BE2C (cell line): ENCODE results near the gene LMBR1L.

Experiments
- DNase-seq: peaks from one replicate; pipeline ENCODE4 v3.0.0-alpha.2; 2020
- H3K27me3 ChIP-seq: fragments of 250-450 bp; sonication (Bioruptor Pico); 2 replicates; pipeline ENCODE4 v1.5.1; 2020; ENCODE audit warnings: mild to moderate bottlenecking
- H3K36me3 ChIP-seq: fragments of 250-450 bp; sonication (Bioruptor Pico); 2 replicates; pipeline ENCODE4 v1.5.1; 2020; ENCODE audit warnings: mild to moderate bottlenecking
- H3K4me1 ChIP-seq: fragments of 250-450 bp; sonication (Bioruptor Pico); 2 replicates; pipeline ENCODE4 v1.5.1; 2020
- H3K4me3 ChIP-seq: 2 replicates; pipeline ENCODE4 v1.5.1; 2011; ENCODE audit warnings: low read depth, low read length
- H3K9me3 ChIP-seq: fragments of 250-450 bp; sonication (Bioruptor Pico); 2 replicates; pipeline ENCODE4 v1.5.1; 2020
- TF ChIP-seq, protein P1 (sequence below): IDR thresholded peaks from 2 replicates; pipeline ENCODE4 v1.5.1; 2012; ENCODE audit warnings: mild to moderate bottlenecking, low read depth, low read length

Gene LMBR1L

DNA sequence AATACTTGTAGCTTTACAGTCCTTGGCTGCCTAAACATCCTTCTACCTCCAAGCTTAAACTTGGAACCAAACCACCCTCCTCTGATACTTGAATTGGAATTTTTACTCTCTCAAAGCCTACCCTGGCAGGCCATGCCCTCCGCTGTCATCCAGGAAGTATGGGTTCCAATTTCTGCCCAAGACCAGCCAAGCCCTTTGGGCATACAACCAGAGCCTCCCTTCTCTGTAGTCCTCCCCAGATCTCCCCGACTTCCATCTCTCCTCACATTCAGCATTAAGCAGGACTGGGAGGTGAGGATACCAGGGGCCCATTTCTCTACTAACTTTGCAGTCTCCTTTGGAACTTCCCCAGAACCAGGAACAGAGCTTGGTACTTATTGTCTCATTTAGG, 15.7 kb downstream of the LMBR1L start:
- no peak overlapping the region for H3K4me3 ChIP-seq
- H3K9me3 ChIP-seq = no peaks in the 10 kb centered on the region
- H3K4me1 ChIP-seq = peaks cover 6% of the 10 kb centered on the region; the same call in 1 of the 2 replicates
- H3K36me3 ChIP-seq = peaks cover 5% of the 10 kb centered on the region; the same call in 1 of the 2 replicates
- DNase-seq = no peak
- peaks cover 54% of the 10 kb centered on the region for H3K27me3 ChIP-seq
- TF ChIP-seq, protein P1, sequence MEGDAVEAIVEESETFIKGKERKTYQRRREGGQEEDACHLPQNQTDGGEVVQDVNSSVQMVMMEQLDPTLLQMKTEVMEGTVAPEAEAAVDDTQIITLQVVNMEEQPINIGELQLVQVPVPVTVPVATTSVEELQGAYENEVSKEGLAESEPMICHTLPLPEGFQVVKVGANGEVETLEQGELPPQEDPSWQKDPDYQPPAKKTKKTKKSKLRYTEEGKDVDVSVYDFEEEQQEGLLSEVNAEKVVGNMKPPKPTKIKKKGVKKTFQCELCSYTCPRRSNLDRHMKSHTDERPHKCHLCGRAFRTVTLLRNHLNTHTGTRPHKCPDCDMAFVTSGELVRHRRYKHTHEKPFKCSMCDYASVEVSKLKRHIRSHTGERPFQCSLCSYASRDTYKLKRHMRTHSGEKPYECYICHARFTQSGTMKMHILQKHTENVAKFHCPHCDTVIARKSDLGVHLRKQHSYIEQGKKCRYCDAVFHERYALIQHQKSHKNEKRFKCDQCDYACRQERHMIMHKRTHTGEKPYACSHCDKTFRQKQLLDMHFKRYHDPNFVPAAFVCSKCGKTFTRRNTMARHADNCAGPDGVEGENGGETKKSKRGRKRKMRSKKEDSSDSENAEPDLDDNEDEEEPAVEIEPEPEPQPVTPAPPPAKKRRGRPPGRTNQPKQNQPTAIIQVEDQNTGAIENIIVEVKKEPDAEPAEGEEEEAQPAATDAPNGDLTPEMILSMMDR = no peak

DNA sequence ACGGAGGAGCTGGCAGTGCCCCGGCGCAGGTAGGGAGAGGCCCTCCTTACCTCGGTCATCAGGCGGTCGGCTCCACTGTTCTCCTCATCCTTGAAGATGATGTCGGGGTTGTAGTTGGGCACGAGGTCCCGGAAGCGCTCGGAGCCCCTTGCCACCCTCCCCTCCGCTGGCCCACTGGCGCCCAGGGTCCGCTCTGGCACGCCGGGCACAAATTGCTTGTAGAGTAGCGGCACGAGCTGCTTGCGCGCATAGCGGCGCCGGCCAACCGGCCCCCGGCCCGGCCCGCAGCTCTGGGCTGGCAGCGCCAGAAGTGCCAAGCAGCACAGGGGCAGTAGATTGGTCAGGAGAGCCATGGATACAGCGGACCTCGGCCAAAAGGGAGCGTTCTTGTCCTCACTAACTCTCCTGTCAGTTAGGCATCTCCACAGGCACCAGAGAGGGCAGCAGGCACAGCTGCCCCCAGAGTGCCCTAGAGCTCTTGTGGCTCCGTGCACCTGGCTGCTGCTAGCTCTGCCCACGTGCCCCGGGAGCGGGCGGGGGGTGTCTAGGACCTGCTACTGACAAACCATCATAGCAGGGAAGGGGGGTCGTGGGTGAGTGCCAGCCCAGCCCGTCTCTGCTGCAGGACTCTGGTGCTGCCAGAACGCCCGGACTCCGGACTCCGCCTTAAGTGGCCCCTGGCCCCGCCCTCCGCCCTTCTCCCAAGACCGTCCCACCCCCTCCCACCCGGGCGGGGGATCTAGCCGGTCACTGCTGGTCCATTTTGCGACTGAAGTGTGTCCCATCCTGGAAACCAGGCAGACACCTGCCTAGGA, 16.3 kb downstream of the LMBR1L start, which contains the start of gene DHH:
Gene DHH (minus strand): TSS at position 642 of the 815 bp plus-strand sequence. CDS start 289 bp downstream, at position 353.
- TF ChIP-seq, protein P1 = no peak
- Histone ChIP-seq H3K9me3 (no peaks in the 10 kb centered on the region), H3K4me3 (peak within 1 kb of the TSS; percentile 35), H3K36me3 (peaks cover 5% of the 10 kb centered on the region; the same call in 1 of the 2 replicates), H3K4me1 (peaks cover 6% of the 10 kb centered on the region; the same call in 1 of the 2 replicates), H3K27me3 (peaks cover 60% of the 10 kb centered on the region)
- peak; percentile 54 for DNase-seq

DNA sequence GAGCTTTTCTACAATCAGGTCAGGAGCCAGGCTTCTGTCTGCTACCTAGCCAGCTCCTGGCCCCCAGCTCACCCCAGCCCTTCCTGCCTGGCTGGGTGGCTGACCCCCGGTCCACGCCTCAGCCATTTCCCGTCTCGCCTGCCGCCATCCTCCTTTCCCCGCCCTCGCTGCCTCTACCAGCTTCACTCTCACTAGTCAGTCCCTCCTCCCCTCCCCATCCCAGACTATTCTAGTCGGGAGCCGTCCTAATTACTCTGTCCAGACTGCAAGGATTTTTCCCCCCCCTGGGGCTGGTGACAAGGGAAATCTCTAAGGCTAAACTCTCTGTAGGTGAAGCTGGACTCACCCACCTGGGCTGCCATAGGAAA, 16.9 kb downstream of the LMBR1L start:
- Histone ChIP-seq H3K36me3 (peaks cover 5% of the 10 kb centered on the region; the same call in 1 of the 2 replicates), H3K9me3 (no peaks in the 10 kb centered on the region), H3K4me1 (peaks cover 6% of the 10 kb centered on the region; the same call in 1 of the 2 replicates), H3K27me3 (peaks cover 66% of the 10 kb centered on the region), H3K4me3 (peak overlapping the region; percentile 35)
- no peak for DNase-seq
- TF ChIP-seq, protein P1 = no peak

DNA sequence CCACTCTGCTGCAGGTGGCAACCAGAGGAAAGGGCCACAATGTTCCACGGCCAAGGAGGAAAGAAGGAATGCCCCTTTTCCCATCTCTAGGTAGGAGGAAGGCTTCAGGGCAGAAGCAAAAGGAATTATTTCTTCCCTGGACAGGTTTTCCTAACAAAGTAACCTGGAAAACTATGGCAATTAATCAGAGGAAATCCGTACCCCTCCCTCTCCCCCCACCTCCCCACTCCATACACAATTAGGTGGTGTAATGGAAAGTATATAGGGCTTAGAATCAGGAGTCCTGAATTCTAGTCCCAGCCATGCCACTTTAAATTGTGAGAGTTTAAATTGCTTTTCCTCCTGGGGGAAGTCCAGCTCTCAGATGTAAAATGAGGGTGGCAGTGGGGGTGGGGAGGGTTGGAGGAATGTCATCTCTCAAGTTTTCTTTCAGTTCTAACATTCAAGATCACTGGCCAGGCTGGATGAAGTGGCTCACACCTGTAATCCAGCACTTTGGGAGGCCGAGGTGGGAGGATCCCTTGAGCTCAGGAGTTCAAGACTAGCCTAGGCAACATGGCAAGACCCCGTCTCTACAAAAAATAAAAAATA, 17.7 kb downstream of the LMBR1L start:
- no peak for DNase-seq
- Histone ChIP-seq H3K4me1 (peaks cover 8% of the 10 kb centered on the region), H3K27me3 (peaks cover 66% of the 10 kb centered on the region), H3K4me3 (no peak overlapping the region), H3K36me3 (peaks cover 5% of the 10 kb centered on the region; the same call in 1 of the 2 replicates), H3K9me3 (no peaks in the 10 kb centered on the region)
- TF ChIP-seq, protein P1 = no peak

DNA sequence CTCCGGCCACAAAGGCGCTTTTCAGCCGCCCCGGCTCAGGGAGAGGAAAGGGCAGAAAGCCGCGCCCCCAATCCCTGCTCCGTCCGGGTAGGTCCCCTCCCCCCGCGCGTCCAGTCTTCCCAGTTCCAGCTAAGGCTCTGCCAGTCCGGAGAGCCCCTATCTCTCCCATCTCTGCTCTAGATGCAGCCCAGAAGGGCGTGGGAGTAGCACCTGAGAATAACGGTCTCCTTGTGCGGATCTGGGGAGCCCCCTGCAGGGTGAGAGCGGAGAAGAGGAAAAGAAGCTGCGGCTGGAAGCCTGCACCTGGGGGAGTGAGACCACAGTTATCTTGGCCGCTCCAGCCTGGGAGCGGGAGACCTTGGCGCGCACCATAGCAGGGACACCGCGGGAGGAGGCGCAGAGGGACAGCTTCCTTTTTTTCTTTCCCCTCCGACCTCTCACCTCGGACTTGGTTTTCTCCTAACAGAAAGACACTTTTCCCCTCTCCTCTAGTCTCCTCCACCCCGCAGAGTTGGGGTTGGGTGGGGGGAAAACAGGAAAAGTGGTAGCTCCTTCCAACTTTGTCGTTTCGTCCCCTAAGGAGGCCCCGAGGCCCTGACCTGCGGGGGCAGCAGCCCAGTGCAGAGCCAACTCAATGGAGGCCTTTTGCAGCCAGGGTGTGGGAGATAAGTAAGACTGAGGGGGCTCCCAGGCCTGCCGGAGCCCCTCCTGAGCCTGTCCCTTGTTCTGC, 18.4 kb downstream of the LMBR1L start:
- H3K4me3 ChIP-seq = peak overlapping the region; percentile 43
- H3K4me1 ChIP-seq = peaks cover 9% of the 10 kb centered on the region
- TF ChIP-seq, protein P1 = peak; percentile 65
- H3K27me3 ChIP-seq = peaks cover 66% of the 10 kb centered on the region
- H3K9me3 ChIP-seq = no peaks in the 10 kb centered on the region
- DNase-seq = peak; percentile 63
- H3K36me3 ChIP-seq = no peaks in the 10 kb centered on the region; the same call in 1 of the 2 replicates
